ENCODE results near the gene CYP1A2.

GRCh38 chr15:74789171-74789631 is 40.6 kb downstream of the CYP1A2 start:
- TF ChIP-seq CTCF (IDR thresholded peaks at IDR 0.05) (no peak), POLR2A (IDR thresholded peaks at IDR 0.05) (no peak)
